Breast epithelium (tissue), 4 donors: Measurements from ENCODE around the gene IFT57. TPM values are rescaled to one million over a fixed set of nuclear protein-coding genes. Genes with fewer than 3 reads are reported as not detected.

Experiments
- DNase-seq, 2 donors: peaks; one replicate each; pipeline ENCODE4 v3.0.0-alpha.2; 2019; ENCODE audit warnings: low spot score in 2 of 2
- H3K27ac ChIP-seq, 2 donors: fragments of 200-600 bp; sonication (generic) in 1 of 2; one replicate each; pipeline ENCODE4 v1.5.1; 2016 to 2019; ENCODE audit warnings: mild to moderate bottlenecking in 1 of 2
- H3K27me3 ChIP-seq, 2 donors: fragments of 200-600 bp; sonication (generic) in 1 of 2; one replicate each; pipeline versions ENCODE4 v1.5.1 to v1.6.0; 2017 to 2019; ENCODE audit warnings: control low read depth in 1 of 2, mild to moderate bottlenecking in 1 of 2
- H3K36me3 ChIP-seq: fragments of 200-600 bp; one replicate; pipeline ENCODE4 v1.5.1; 2019
- H3K4me1 ChIP-seq, 2 donors: fragments of 200-600 bp; sonication (generic); one replicate each; pipeline ENCODE4 v1.5.1; 2016 to 2019; ENCODE audit warnings: control low read depth in 1 of 2
- H3K4me3 ChIP-seq, 3 donors: fragments of 200-600 bp; sonication (generic); 1 replicate in 2 of 3; 2 replicates in 1 of 3; pipeline ENCODE4 v1.5.1; 2016 to 2019; ENCODE audit warnings: mild to moderate bottlenecking in 3 of 3, moderate library complexity in 2 of 3
- H3K9me3 ChIP-seq, 2 donors: fragments of 200-600 bp; sonication (generic) in 1 of 2; one replicate each; pipeline ENCODE4 v1.5.1; 2016 to 2019; ENCODE audit warnings: control low read depth in 1 of 2
- CTCF ChIP-seq, 3 donors: fragments of 450-650 bp; IDR thresholded peaks; one replicate each; pipeline ENCODE4 v1.5.1; 2016 to 2017; ENCODE audit warnings: antibody characterized with exemption in 3 of 3, mild to moderate bottlenecking in 3 of 3, moderate library complexity in 3 of 3
- POLR2A ChIP-seq: fragments of 450-650 bp; IDR thresholded peaks from one replicate; pipeline ENCODE4 v1.6.1; 2016; ENCODE audit warnings: antibody characterized with exemption, mild to moderate bottlenecking, moderate library complexity
- POLR2AphosphoS5 ChIP-seq, 3 donors: sonication (generic); formaldehyde crosslinking; IDR thresholded peaks; one replicate each; pipeline ENCODE4 v1.6.1; 2017; ENCODE audit warnings: antibody characterized with exemption in 3 of 3
- intact Hi-C: fragments of 100-400 bp; cut with DNase I; formaldehyde crosslinking; loops from one replicate; pipeline ENCODE4 v1.15.1; 2023; ENCODE audit warnings: low total_unique reads
- total RNA-seq, 3 donors: library from RNA; depleted of rRNA; stranded (reverse); fragments of >200 nt; gene quantifications; one replicate each; pipeline ENCODE4 v1.1.0, GENCODE V29; 2016

Gene IFT57
- total RNA-seq, 3 donors from 2014 or later = 44.2 to 74.2 (median 68.5) TPM

- H3K4me1 ChIP-seq = no peaks in the 10 kb centered on the region
- H3K9me3 ChIP-seq = peaks cover 0 to 5% of the 10 kb centered on the region in 2 donors
- H3K36me3 ChIP-seq = no peaks in the 10 kb centered on the region
- H3K4me3 ChIP-seq = no peak overlapping the region
- intact Hi-C loops = no loop called here
- no peak for DNase-seq
- no peak for TF ChIP-seq POLR2A
- TF ChIP-seq POLR2AphosphoS5 (IDR thresholded peaks at IDR 0.05) = no peak
- no peak for TF ChIP-seq CTCF (IDR thresholded peaks at IDR 0.05)
- no peaks in the 10 kb centered on the region for H3K27me3 ChIP-seq
- H3K27ac ChIP-seq = no peak overlapping the region
Measured at GRCh38 chr3:108183971-108184370, 38.3 kb downstream of the IFT57 start.

GRCh38 chr3:108183181-108183580 is 39.0 kb downstream of the IFT57 start:
- Histone ChIP-seq H3K4me1 (no peaks in the 10 kb centered on the region), H3K27me3 (no peaks in the 10 kb centered on the region), H3K4me3 (no peak overlapping the region), H3K36me3 (no peaks in the 10 kb centered on the region), H3K9me3 (peaks cover 0 to 5% of the 10 kb centered on the region in 2 donors), H3K27ac (no peak overlapping the region)
- DNase-seq = no peak
- intact Hi-C loops = no loop called here
- no peak for TF ChIP-seq POLR2A
- no peak for TF ChIP-seq CTCF (IDR thresholded peaks at IDR 0.05)
- TF ChIP-seq POLR2AphosphoS5 (IDR thresholded peaks at IDR 0.05) = no peak

- H3K36me3 ChIP-seq = no peaks in the 10 kb centered on the region
- TF ChIP-seq POLR2A (no peak), CTCF (IDR thresholded peaks at IDR 0.05) (no peak), POLR2AphosphoS5 (IDR thresholded peaks at IDR 0.05) (no peak)
- intact Hi-C loops = no loop called here
Measured at GRCh38 chr3:108182339-108182738, 39.9 kb downstream of the IFT57 start.

GRCh38 chr3:108181172-108181571 is 41.1 kb downstream of the IFT57 start:
- no peak for DNase-seq
- intact Hi-C loops = no loop called here
- Histone ChIP-seq H3K4me1 (no peaks in the 10 kb centered on the region), H3K27me3 (no peaks in the 10 kb centered on the region), H3K9me3 (peaks cover 0 to 5% of the 10 kb centered on the region in 2 donors), H3K36me3 (no peaks in the 10 kb centered on the region), H3K27ac (no peak overlapping the region), H3K4me3 (no peak overlapping the region)
- TF ChIP-seq POLR2A (no peak), CTCF (IDR thresholded peaks at IDR 0.05) (no peak), POLR2AphosphoS5 (IDR thresholded peaks at IDR 0.05) (no peak)

More at GRCh38 chr3:108182339-108182738, 39.9 kb downstream of the IFT57 start:
- H3K27ac ChIP-seq = no peak overlapping the region
- H3K4me1 ChIP-seq = no peaks in the 10 kb centered on the region
- H3K9me3 ChIP-seq = peaks cover 0 to 5% of the 10 kb centered on the region in 2 donors
- H3K4me3 ChIP-seq = no peak overlapping the region
- no peak for DNase-seq
- no peaks in the 10 kb centered on the region for H3K27me3 ChIP-seq

- no peak for DNase-seq
- TF ChIP-seq POLR2AphosphoS5 (IDR thresholded peaks at IDR 0.05) = no peak
- no peak for TF ChIP-seq CTCF (IDR thresholded peaks at IDR 0.05)
- TF ChIP-seq POLR2A = no peak
- H3K4me1 ChIP-seq = no peaks in the 10 kb centered on the region
- no peak overlapping the region for H3K4me3 ChIP-seq
- H3K27ac ChIP-seq = no peak overlapping the region
- peaks cover 0 to 4% of the 10 kb centered on the region in 2 donors for H3K9me3 ChIP-seq
- H3K36me3 ChIP-seq = no peaks in the 10 kb centered on the region
- intact Hi-C loops = no loop called here
- H3K27me3 ChIP-seq = no peaks in the 10 kb centered on the region
Measured at GRCh38 chr3:108180194-108180593, 42.0 kb downstream of the IFT57 start.
